ENCODE results near the gene PTPA. TPM values are rescaled to one million over a fixed set of nuclear protein-coding genes. Genes with fewer than 3 reads are reported as not detected.

The PTPA gene
- polyA plus RNA-seq, 1 donor from 2014 or later, result 62.8 TPM

GRCh38 chr9:129184219-129184524, 73.0 kb downstream of the PTPA start (continued):
- no peak for TF ChIP-seq SMC3 (conservative IDR thresholded peaks at IDR 0.05; ENCODE audit: poor library complexity)

GRCh38 chr9:129184596-129185122, 73.4 kb downstream of the PTPA start:
- Histone ChIP-seq H3K4me3 (ENCODE audit: low read length) (no peak overlapping the region), H3K27me3 (ENCODE audit: insufficient read depth, low read depth, low read length) (no peaks in the 10 kb centered on the region), H4K20me1 (ENCODE audit: insufficient read depth) (no peaks in the 10 kb centered on the region), H3K9ac (ENCODE audit: low read length) (no peak overlapping the region), H3K4me2 (ENCODE audit: low read length) (no peak overlapping the region), H3K79me2 (replicated peaks; ENCODE audit: insufficient read depth, low read length) (no peaks in the 10 kb centered on the region), H3K27ac (ENCODE audit: low read length) (no peak overlapping the region), H3K36me3 (ENCODE audit: insufficient read depth, low read length) (no peaks in the 10 kb centered on the region), H3F3A (ENCODE audit: insufficient read depth, low read length, poor library complexity, severe bottlenecking) (no peaks in the 10 kb centered on the region), H3K9me2 (ENCODE audit: insufficient read depth, low read length) (no peaks in the 10 kb centered on the region), H3K9me3 (ENCODE audit: low read length) (no peaks in the 10 kb centered on the region), H2AFZ (ENCODE audit: low read depth, low read length) (no peak overlapping the region)
- TF ChIP-seq SMC3 (conservative IDR thresholded peaks at IDR 0.05; ENCODE audit: poor library complexity) (no peak), CTCF (IDR thresholded peaks at IDR 0.05; ENCODE audit: poor library complexity, severe bottlenecking) (no peak), EZH2 (IDR thresholded peaks at IDR 0.05; ENCODE audit: borderline replicate concordance, insufficient read depth, low read length, poor library complexity, severe bottlenecking) (no peak), POLR2AphosphoS5 (IDR thresholded peaks at IDR 0.05) (no peak), REST (IDR thresholded peaks at IDR 0.05; ENCODE audit: borderline replicate concordance) (no peak), MXI1 (conservative IDR thresholded peaks at IDR 0.05; ENCODE audit: poor library complexity, severe bottlenecking) (no peak), TAF1 (IDR thresholded peaks at IDR 0.05; ENCODE audit: low read depth) (no peak), RAD21 (conservative IDR thresholded peaks at IDR 0.05) (no peak), EP300 (conservative IDR thresholded peaks at IDR 0.05; ENCODE audit: poor library complexity, severe bottlenecking) (no peak)

- Histone ChIP-seq H3K27me3 (ENCODE audit: insufficient read depth, low read depth, low read length) (no peaks in the 10 kb centered on the region), H3K79me2 (replicated peaks; ENCODE audit: insufficient read depth, low read length) (no peaks in the 10 kb centered on the region), H3K9me2 (ENCODE audit: insufficient read depth, low read length) (no peaks in the 10 kb centered on the region), H3K4me3 (ENCODE audit: low read length) (no peak overlapping the region), H3F3A (ENCODE audit: insufficient read depth, low read length, poor library complexity, severe bottlenecking) (no peaks in the 10 kb centered on the region), H4K20me1 (ENCODE audit: insufficient read depth) (no peaks in the 10 kb centered on the region), H2AFZ (ENCODE audit: low read depth, low read length) (no peak overlapping the region), H3K36me3 (ENCODE audit: insufficient read depth, low read length) (no peaks in the 10 kb centered on the region), H3K27ac (ENCODE audit: low read length) (no peak overlapping the region), H3K9ac (ENCODE audit: low read length) (no peak overlapping the region), H3K4me2 (ENCODE audit: low read length) (no peak overlapping the region), H3K9me3 (ENCODE audit: low read length) (no peaks in the 10 kb centered on the region)
- no peak for TF ChIP-seq TAF1 (IDR thresholded peaks at IDR 0.05; ENCODE audit: low read depth)
- TF ChIP-seq EZH2 (IDR thresholded peaks at IDR 0.05; ENCODE audit: borderline replicate concordance, insufficient read depth, low read length, poor library complexity, severe bottlenecking), result no peak
- TF ChIP-seq CTCF (IDR thresholded peaks at IDR 0.05; ENCODE audit: poor library complexity, severe bottlenecking), result no peak
- no peak for TF ChIP-seq SMC3 (conservative IDR thresholded peaks at IDR 0.05; ENCODE audit: poor library complexity)
- no peak for TF ChIP-seq REST (IDR thresholded peaks at IDR 0.05; ENCODE audit: borderline replicate concordance)
- TF ChIP-seq EP300 (conservative IDR thresholded peaks at IDR 0.05; ENCODE audit: poor library complexity, severe bottlenecking), result no peak
- TF ChIP-seq POLR2AphosphoS5 (IDR thresholded peaks at IDR 0.05), result no peak
- no peak for TF ChIP-seq MXI1 (conservative IDR thresholded peaks at IDR 0.05; ENCODE audit: poor library complexity, severe bottlenecking)
- no peak for TF ChIP-seq RAD21 (conservative IDR thresholded peaks at IDR 0.05)
Observed at GRCh38 chr9:129185402-129185801, 74.2 kb downstream of the PTPA start.
